IMR-90 (cell line): ENCODE results near the gene FOXC2.

Experiments
- CHD1 ChIP-seq: IDR thresholded peaks from 2 replicates; pipeline ENCODE4 v1.6.1; 2012; ENCODE audit warnings: low read depth, low read length, improper control_type of control experiment
- FOS ChIP-seq: fragments of 150-350 bp; IDR thresholded peaks from 2 replicates; pipeline ENCODE4 v1.6.1; 2016; ENCODE audit warnings: low read depth, low read length
- MAFK ChIP-seq: IDR thresholded peaks from 2 replicates; pipeline ENCODE4 v1.6.1; 2012; ENCODE audit warnings: low read depth, low read length, improper control_type of control experiment
- MAZ ChIP-seq: IDR thresholded peaks from 2 replicates; pipeline ENCODE4 v1.6.1; 2012; ENCODE audit warnings: low read depth, mild to moderate bottlenecking, low read length, improper control_type of control experiment, moderate library complexity, borderline replicate concordance
- MXI1 ChIP-seq: IDR thresholded peaks from 2 replicates; pipeline ENCODE4 v1.6.1; 2012; ENCODE audit warnings: low read depth, mild to moderate bottlenecking, low read length, moderate library complexity, borderline replicate concordance
- POLR2A ChIP-seq: IDR thresholded peaks from 2 replicates; pipeline ENCODE4 v1.6.1; 2012; ENCODE audit warnings: mild to moderate bottlenecking, low read depth, low read length
- RAD21 ChIP-seq: IDR thresholded peaks from 2 replicates; pipeline ENCODE4 v1.6.1; 2012; ENCODE audit warnings: low read length, improper control_type of control experiment
- RCOR1 ChIP-seq: IDR thresholded peaks from 2 replicates; pipeline ENCODE4 v1.6.1; 2012; ENCODE audit warnings: mild to moderate bottlenecking, low read length, improper control_type of control experiment; ENCODE audit not compliant: insufficient replicate concordance
- RFX5 ChIP-seq: IDR thresholded peaks from 2 replicates; pipeline ENCODE4 v1.8.0; 2012; ENCODE audit warnings: low read depth, mild to moderate bottlenecking, low read length, moderate library complexity
- SMC3 ChIP-seq: fragments of 150-350 bp; IDR thresholded peaks from 2 replicates; pipeline ENCODE4 v1.6.1; 2016; ENCODE audit warnings: low read depth, mild to moderate bottlenecking, antibody characterized with exemption, low read length, moderate library complexity
- TF ChIP-seq, protein P1 (sequence below): fragments of 150-350 bp; IDR thresholded peaks from 2 replicates; pipeline ENCODE4 v1.6.1; 2017; ENCODE audit warnings: mild to moderate bottlenecking, antibody characterized with exemption, low read length, low read depth
- TF ChIP-seq, protein P2 (sequence below): conservative IDR thresholded peaks from 2 replicates; pipeline ENCODE4 v1.5.1; 2012; ENCODE audit warnings: mild to moderate bottlenecking, low read depth, low read length, improper control_type of control experiment
- TF ChIP-seq, protein P3 (sequence below): fragments of 150-350 bp; IDR thresholded peaks from 2 replicates; pipeline ENCODE4 v1.6.1; 2016; ENCODE audit warnings: low read depth, mild to moderate bottlenecking, low read length, moderate library complexity, borderline replicate concordance

DNA sequence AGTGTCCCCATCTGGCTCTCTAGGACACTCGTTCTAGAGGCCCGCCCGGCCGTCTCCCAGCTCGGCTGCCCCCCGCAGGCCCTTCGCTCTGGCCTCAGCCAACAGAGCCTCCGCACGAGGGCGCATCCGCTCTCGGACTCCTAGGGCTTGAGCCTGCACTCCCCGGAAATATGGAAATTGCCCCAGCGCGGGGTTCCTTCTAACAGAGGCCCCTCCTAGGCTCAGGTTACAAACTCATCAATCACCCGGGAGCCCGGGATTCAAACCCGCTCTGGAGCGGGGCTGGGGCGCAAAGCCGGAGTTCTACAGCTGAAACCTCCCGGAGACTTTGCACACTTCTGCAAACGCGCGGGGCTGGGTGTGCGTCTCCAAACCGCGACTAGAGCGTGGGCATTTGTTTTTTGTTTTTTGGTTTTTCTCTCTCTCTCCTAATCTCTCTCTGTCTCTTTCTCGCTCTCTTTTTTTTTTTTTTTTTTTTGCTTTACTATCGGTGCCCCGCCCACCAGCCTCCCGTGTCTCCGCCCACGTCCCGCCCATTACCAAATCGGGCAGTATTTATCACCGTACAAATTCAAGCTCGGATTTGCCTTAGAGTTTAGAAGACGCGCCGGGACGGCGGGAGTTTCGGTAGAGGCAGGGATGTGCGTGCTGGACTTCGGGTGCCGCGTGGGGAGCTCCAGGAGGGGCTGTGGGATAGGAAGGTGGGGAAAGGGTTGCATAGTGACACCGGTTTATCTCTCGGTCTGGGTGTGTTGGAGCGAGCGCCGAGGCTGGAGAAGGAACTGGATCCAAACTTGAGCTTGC lies 9.3 kb downstream of the FOXC2 start:
- TF ChIP-seq RCOR1, result no peak
- TF ChIP-seq POLR2A, result peak; percentile 95
- peak; percentile 81 for TF ChIP-seq RAD21
- TF ChIP-seq, protein P1, sequence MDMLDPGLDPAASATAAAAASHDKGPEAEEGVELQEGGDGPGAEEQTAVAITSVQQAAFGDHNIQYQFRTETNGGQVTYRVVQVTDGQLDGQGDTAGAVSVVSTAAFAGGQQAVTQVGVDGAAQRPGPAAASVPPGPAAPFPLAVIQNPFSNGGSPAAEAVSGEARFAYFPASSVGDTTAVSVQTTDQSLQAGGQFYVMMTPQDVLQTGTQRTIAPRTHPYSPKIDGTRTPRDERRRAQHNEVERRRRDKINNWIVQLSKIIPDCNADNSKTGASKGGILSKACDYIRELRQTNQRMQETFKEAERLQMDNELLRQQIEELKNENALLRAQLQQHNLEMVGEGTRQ, result no peak
- TF ChIP-seq, protein P2, sequence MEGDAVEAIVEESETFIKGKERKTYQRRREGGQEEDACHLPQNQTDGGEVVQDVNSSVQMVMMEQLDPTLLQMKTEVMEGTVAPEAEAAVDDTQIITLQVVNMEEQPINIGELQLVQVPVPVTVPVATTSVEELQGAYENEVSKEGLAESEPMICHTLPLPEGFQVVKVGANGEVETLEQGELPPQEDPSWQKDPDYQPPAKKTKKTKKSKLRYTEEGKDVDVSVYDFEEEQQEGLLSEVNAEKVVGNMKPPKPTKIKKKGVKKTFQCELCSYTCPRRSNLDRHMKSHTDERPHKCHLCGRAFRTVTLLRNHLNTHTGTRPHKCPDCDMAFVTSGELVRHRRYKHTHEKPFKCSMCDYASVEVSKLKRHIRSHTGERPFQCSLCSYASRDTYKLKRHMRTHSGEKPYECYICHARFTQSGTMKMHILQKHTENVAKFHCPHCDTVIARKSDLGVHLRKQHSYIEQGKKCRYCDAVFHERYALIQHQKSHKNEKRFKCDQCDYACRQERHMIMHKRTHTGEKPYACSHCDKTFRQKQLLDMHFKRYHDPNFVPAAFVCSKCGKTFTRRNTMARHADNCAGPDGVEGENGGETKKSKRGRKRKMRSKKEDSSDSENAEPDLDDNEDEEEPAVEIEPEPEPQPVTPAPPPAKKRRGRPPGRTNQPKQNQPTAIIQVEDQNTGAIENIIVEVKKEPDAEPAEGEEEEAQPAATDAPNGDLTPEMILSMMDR, result peak; percentile 89
- peak; percentile 83 for TF ChIP-seq SMC3
- TF ChIP-seq, protein P3, sequence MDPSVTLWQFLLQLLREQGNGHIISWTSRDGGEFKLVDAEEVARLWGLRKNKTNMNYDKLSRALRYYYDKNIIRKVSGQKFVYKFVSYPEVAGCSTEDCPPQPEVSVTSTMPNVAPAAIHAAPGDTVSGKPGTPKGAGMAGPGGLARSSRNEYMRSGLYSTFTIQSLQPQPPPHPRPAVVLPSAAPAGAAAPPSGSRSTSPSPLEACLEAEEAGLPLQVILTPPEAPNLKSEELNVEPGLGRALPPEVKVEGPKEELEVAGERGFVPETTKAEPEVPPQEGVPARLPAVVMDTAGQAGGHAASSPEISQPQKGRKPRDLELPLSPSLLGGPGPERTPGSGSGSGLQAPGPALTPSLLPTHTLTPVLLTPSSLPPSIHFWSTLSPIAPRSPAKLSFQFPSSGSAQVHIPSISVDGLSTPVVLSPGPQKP, result no peak
- no peak for TF ChIP-seq MAFK
- no peak for TF ChIP-seq FOS
- peak; percentile 81 for TF ChIP-seq MXI1
- peak; percentile 28; the same call in 1 of the 2 replicates for TF ChIP-seq CHD1
- TF ChIP-seq MAZ, result peak; percentile 85
- no peak for TF ChIP-seq RFX5
